ENCODE results near the gene ATG13.
A peak's percentile ranks its signal among the peaks of the same experiment; 100 is the strongest.

ATG13 gene

DNA sequence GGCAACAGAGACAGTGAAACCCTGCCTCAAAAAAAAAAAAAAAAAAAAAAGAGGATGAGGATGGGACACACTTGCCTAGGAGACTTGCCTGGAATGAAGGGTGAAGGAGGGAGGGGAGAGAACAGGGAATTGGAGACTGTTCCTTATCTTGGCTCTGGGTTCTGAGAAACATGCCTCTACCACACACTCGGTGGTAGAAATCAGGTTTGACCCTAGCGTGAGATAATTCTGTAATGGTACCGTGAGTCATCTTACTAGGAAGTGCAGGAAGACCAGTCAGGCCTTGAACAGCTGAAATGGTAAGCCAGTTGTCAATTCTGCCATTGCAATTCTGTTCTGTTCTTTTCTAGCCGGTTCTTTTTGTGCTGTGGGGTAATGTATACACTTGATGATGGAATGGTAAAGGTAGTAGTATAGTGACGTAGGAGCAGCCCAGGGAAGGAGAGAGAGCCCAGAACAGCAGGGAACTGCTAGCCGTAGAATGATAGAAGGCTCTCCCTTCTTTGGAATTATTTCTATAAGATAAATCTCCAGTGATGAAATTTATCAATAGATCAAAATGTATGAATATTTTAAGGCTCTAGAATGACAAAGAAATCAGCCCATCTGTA, 19.6 kb upstream of the ATG13 start:
- H3K4me3 ChIP-seq (replicated peaks; ENCODE audit: low read depth, low read length), result no peak overlapping the region
- TF ChIP-seq, protein P1, sequence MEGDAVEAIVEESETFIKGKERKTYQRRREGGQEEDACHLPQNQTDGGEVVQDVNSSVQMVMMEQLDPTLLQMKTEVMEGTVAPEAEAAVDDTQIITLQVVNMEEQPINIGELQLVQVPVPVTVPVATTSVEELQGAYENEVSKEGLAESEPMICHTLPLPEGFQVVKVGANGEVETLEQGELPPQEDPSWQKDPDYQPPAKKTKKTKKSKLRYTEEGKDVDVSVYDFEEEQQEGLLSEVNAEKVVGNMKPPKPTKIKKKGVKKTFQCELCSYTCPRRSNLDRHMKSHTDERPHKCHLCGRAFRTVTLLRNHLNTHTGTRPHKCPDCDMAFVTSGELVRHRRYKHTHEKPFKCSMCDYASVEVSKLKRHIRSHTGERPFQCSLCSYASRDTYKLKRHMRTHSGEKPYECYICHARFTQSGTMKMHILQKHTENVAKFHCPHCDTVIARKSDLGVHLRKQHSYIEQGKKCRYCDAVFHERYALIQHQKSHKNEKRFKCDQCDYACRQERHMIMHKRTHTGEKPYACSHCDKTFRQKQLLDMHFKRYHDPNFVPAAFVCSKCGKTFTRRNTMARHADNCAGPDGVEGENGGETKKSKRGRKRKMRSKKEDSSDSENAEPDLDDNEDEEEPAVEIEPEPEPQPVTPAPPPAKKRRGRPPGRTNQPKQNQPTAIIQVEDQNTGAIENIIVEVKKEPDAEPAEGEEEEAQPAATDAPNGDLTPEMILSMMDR (IDR thresholded peaks at IDR 0.05; ENCODE audit: low read length, missing control alignments), result no peak
- peak; percentile 62 for DNase-seq (ENCODE audit: low read depth)

DNA sequence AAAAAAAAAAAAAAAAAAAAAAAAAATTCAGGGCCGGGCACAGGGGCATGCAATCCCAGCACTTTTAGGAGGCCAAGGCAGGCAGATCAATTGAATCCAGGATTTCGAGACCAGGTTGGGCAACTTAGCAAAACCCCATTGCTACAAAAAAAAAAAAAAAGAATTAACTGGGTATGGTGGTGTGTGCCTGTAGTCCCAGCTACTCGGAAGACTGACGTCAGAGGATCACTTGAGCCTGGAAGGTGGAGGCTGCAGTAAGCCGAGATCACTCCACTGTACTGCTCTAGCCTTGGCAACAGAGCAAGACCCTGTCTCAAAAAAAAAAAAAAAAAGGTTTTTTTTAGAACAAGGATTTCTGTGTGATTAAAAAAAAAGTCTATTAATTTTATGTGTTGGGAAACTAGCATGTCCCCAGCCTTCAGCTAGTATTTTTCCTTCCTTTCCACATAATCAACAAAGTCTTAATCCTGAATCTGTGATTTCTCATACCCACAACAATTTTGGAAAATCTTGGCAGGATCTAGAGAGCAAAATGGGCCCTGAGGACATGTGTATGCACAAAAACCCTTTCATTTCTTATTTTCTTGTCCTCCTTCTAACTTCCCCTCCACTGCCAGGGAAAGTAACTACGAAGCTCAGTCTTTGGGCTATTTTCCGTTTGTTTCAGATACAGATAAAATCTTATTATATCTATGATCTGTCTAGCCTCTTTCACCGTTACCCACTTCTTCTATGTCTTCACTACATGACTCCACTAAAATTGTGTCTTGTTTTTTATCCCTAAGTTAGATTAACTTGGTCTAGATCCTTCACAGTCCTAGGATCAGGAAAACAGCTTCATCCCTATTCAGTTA, 17.8 kb upstream of the ATG13 start:
- H3K4me3 ChIP-seq (replicated peaks; ENCODE audit: low read depth, low read length), result no peak overlapping the region
- DNase-seq (ENCODE audit: low read depth), result no peak
- TF ChIP-seq, protein P1 (IDR thresholded peaks at IDR 0.05; ENCODE audit: low read length, missing control alignments), result no peak

DNA sequence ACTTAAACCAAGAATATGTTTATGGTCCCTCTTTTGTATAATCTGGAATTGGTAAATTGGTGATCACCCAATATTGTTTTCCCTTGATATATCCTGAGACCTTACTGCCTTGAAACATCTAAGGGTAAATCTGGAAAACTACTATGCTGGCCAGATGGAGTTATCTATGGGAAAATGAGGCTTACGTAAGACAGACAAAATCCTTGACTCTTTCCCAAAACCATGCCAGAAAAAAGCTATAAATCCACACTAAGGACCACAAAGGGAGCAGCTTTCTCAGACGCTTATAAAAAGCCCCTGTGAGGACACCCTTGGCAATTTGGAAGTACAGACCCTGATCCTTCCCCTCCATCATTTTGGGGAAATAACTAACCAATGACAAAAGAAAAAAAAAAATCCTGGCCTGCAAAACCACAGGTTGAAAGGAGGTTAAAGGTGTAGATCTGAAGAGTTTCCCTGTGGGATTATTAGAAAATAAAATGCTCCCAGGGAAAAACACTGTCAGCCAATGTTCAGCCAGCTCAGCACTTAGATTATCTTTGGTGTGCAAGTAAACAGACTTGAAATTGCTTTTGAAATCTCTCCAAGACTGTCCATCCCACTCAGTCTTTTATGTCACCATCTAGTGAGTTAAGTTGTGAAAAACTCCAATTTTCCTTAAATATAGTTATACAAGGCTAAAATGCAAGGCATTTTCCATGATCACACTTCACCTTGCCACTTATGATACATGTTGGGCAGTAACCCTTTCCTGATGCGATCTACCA, 17.0 kb upstream of the ATG13 start:
- no peak overlapping the region for H3K4me3 ChIP-seq (replicated peaks; ENCODE audit: low read depth, low read length)
- DNase-seq (ENCODE audit: low read depth), result no peak
- TF ChIP-seq, protein P1 (IDR thresholded peaks at IDR 0.05; ENCODE audit: low read length, missing control alignments), result no peak

DNA sequence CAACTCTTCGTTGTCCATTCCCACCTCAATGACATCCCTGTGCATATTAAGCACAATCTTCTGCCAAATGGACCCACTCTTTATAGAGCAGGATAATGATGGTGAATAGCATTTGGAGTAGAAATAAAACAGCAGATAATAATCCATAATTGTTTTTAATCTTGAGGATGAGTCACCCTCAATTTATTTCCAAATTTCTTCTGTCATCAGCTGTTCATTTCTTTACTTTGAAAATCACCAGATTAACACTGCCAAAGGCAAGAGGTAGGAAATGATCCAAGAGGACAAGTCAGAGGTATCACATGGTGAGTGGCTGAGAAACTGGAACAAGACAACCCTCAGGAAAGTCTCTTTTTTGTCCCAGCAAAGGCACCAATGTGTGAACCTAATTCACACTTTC, 16.2 kb upstream of the ATG13 start:
- H3K4me3 ChIP-seq (replicated peaks; ENCODE audit: low read depth, low read length), result no peak overlapping the region
- no peak for DNase-seq (ENCODE audit: low read depth)
- TF ChIP-seq, protein P1 (IDR thresholded peaks at IDR 0.05; ENCODE audit: low read length, missing control alignments), result no peak

DNA sequence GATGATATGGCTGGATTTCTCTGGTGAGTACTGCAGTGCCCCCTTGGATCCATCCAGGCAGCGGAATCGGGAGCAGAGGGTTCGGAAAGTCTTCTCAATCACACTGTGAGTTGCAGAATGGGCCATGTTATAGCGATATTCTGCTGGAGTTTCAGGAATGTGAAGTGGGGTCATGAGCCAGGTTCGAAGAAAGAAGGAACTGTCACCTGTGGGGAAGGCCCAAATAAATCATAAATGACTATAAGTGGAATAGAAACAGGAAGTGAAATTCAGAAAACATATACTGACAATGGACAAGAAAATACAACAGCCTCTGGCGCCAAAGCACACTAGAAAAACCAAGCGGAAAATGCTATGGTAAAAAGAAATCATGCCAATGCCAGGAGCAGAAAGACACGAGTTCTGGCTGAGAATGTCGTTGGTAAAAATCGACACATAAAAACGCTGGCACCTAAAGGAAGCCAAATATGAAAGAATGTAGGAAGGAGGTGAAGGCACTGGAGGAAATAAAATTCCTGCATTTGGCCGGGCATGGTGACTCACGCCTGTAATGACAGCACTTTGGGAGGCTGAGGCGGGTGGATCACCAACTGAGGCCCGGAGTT, 13.5 kb upstream of the ATG13 start:
- TF ChIP-seq, protein P1 (IDR thresholded peaks at IDR 0.05; ENCODE audit: low read length, missing control alignments), result no peak
- no peak overlapping the region for H3K4me3 ChIP-seq (replicated peaks; ENCODE audit: low read depth, low read length)
- DNase-seq (ENCODE audit: low read depth), result no peak

DNA sequence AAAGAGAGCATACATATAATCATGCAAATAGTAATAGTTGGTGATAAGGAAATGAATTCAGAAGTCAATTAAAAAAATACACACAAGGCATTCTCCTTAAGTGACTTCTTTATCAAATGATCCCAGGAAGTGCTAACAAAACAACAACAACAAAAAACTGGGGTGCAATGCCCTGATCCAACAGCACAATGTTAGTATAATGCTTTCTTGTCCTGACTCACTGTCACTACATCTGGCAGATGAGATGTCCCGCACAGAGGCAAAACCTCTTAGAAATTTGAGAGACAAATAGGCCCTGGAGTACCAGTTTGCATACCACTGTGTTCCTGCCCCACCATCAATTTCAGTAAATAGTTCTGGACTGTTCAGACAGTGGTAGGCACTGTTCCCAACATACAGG, 12.6 kb upstream of the ATG13 start:
- DNase-seq (ENCODE audit: low read depth), result no peak
- TF ChIP-seq, protein P1 (IDR thresholded peaks at IDR 0.05; ENCODE audit: low read length, missing control alignments), result no peak
- no peak overlapping the region for H3K4me3 ChIP-seq (replicated peaks; ENCODE audit: low read depth, low read length)
